ENCODE results near the gene KCNH1.

GRCh38 chr1:210830034-210831028 lies 303.6 kb downstream of the KCNH1 start:
- TF ChIP-seq EZH2phosphoT487 (IDR thresholded peaks at IDR 0.05; ENCODE audit: insufficient read depth, low read depth) (no peak), EZH2 (IDR thresholded peaks at IDR 0.05; ENCODE audit: insufficient read depth, poor library complexity, severe bottlenecking) (no peak)

Data from GM23248 (cell line).